ENCODE data around the gene ARMC9. TPM values are rescaled to one million over a fixed set of nuclear protein-coding genes. Genes with fewer than 3 reads are reported as not detected.
"Not testable (repeated sequence)": the region's sequence is repeated elsewhere in the genome, so short reads cannot be mapped to it uniquely, and the experiment has no call there.

Gene ARMC9
- total RNA-seq, 1 donor from 2014 or later: 11.9 TPM

DNA sequence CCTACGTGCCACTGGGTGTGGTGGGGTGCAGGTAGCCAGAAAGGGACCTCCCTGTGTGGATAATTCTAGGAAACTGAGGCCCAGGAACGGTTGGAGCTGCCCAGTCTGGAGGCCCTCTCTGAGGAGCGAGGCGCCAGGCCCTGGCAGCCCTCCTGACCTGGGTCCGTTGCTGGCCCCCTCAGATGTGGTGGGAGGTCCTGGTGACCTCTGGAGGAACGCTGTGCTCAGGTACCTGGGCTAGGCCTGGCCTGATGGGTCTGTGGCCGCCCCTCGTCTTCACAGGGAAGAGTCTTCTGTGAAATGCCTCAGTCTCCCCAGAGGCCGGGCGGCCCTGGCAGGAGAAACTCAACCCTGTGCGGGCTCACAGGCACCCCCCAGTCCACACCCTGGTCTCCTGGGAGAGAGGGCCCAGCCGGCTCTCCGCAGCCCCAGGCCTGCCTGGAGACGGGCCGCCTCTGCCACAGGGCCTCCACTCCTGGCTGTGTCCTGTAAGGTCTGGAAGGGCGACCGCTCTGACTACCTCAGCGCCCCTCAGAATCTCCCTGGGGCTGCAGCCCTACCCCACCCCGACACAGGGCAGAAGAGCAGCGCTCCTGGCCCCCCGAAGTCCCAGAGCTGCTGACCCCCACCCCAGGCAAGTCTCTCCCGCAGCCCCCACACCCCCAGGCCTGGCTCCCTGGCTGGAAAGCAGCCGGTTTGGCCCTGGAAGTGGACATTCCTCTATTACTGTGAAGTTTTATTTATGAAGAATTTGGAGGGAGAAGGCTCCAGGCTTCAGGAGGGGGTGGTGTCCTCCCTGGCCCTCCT is 200.8 kb downstream of the ARMC9 start:
- no peak for DNase-seq

DNA sequence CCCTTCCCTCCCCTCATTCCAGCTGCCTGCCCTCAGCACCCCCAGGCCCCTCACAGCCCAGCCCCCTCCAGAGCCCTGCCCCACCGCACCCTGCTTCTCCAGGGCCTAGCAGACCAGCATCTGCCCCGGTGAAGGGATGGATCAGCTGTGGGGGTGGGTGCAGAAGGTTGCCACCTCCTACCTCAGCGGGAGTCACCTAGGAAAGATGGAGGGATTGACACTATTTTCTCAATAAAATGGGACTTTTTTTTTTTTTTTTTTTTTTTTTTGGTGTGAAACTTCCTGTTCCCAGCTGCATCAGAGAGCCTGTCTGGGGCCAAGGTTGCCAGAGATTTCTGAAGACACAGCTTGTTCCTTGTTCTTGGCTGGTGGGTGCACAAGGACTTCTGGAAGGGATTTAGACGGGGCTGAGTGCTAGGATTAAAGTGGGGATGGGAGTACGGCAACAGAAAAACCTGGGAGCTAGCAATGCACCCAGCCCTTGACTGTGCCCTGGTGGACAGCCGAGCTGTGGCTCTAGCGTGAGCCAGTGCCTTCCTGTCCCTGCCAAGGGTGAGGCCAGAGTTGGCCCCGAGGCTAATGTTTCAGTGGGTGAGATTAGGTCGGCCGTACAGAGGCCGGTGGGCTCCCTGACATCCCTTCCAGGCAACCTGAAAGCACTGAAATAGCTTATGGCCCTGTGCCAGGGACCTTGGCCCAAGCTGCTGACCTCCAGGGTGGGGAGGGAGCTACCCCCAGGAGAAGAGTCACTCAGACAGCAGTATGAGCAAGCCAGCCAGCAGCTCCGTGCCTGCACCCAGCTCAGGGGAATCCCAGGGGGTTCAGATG is 201.6 kb downstream of the ARMC9 start:
- peak; percentile 35 for DNase-seq

DNA sequence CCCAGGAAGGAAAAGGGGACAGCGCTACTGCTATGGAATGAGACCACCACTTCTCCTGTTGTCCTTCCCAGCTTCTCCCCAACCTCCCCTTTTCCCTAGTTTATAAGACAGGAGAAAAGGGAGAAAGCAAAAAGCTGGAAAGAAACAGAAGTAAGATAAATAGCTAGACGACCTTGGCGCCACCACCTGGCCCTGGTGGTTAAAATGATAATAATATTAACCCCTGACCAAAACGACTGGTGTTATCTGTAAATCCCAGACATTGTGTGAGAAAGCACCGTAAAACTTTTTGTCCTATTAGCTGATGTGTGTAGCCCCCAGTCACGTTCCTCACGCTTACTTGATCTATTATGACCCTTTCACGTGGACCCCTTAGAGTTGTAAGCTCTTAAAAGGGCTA is 202.2 kb downstream of the ARMC9 start:
- not testable (repeated sequence) for DNase-seq

DNA sequence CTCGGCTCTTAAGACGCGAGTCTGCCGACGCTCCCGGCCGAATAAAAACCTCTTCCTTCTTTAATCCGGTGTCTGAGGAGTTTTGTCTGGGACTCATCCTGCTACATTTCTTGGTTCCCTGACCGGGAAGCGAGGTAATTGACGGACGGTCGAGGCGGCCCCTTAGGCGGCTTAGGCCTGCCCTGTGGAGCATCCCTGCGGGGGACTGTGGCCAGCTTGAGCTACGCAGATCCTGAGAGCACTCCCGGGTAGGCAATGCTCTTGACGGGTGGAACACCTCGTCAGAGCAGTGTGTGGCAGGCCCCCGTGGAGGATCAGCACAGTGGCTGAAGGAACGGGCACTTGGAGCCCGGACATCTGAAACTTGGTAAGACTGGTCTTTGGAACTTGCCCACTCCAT is 202.7 kb downstream of the ARMC9 start:
- not testable (repeated sequence) for DNase-seq

DNA sequence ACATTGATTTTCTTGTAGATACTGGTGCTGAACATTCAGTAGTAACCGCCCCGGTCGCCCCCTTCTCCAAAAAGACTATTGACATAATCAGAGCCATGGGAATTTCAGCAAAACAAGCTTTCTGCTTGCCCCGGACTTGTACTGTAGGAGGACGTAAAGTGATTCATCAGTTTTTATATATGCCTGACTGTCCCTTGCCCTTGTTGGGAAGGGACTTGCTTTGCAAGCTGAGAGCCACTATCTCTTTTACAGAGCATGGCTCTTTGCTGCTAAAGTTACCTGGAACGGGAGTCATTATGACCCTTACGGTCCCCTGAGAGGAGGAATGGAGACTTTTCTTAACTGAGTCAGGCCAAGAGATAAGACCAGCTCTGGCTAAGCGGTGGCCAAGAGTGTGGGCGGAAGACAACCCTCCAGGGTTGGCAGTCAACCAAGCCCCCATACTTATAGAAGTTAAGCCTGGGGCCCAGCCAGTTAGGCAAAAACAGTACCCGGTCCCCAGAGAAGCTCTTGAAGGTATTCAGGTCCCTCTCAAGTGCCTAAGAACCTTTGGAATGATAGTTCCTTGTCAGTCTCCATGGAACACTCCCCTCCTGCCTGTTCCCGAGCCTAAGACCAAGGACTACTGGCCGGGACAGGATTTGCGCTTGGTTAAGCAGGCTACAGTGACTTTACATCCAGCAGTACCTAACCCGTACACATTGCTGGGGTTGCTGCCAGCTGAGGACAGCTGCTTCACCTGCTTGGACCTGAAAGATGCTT is 205.2 kb downstream of the ARMC9 start:
- not testable (repeated sequence) for DNase-seq

DNA sequence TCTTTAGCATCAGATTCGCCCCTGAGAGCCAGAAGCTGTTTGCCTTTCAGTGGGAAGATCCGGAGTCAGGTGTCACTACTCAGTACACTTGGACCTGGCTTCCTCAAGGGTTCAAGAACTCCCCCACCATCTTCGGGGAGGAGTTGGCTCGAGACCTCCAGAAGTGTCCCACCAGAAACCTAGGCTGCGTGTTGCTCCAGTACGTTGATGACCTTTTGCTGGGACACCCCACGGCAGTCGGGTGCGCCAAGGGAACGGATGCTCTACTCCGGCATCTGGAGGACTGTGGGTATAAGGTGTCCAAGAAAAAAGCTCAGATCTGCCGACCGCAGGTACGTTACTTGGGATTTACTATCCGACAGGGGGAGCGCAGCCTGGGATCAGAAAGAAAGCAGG is 205.8 kb downstream of the ARMC9 start:
- not testable (repeated sequence) for DNase-seq

DNA sequence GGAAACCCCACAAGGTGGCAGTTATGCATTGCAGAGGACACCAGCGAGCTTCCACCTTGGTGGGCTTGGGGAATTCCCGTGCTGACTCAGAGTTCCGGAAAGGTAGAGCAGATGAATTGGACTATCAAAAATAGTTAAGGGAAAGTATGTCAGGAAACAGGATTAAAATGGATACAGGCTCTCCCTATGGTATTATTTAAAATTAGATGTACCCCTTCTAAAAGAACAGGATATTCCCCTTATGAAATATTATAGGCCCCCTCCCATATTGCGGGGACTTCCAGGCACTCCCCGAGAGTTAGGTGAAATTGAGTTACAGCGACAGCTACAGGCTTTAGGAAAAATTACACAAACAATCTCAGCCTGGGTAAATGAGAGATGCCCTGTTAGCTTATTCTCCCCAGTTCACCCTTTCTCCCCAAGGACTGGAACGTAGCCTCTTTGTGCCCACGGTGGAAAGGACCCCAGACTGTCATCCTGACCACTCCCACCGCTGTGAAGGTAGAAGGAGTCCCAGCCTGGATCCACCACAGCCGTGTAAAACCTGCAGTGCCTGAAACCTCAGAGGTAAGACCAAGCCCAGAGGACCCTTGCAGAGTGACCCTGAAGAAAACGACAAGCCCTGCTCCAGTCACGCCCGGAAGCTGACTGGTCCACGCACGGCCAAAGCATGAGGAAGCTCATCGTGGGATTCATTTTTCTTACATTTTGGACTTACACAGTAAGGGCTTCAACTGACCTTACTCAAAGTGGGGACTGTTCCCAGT is 207.4 kb downstream of the ARMC9 start:
- not testable (repeated sequence) for DNase-seq

DNA sequence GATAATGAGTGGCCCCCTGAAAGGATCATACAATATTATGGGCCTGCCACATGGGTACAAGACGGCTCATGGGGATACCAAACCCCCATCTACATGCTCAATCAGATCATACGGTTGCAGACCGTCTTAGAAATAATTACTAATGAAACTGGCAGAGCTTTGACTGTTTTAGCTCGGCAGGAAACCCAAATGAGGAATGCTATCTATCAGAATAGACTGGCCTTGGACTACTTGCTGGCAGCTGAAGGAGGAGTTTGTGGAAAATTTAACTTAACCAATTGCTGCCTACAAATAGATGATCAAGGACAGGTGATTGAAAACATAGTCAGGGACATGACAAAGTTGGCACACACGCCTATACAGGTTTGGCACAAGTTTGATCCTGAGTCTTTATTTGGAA is 209.3 kb downstream of the ARMC9 start:
- not testable (repeated sequence) for DNase-seq

DNA sequence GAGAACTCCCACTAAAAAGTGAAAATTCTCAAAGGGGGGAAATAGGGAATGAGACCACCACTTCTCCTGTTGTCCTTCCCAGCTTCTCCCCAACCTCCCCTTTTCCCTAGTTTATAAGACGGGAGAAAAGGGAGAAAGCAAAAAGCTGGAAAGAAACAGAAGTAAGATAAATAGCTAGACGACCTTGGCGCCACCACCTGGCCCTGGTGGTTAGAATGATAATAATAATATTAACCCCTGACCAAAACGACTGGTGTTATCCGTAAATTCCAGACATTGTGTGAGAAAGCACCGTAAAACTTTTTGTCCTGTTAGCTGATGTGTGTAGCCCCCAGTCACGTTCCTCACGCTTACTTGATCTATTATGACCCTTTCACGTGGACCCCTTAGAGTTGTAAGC is 209.9 kb downstream of the ARMC9 start:
- not testable (repeated sequence) for DNase-seq

DNA sequence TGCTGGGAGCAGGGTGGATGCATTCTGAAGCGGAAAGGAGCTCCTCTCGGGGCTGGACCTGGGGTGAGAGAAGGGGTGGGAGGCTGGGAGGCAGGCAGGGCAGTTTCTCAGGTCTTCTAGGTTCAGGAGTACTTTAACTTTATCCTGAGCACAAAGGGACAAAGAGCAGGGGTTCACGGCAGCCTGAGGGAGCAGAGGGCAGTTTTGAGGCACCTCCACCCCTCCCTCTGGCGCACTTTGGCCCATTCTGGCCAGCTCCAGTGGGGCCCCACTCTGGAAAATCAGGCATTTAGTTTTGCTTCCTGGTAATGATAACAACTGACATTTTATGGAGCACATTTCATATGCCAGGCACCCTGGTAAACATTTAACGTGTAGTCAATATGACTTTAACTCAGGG is 211.3 kb downstream of the ARMC9 start:
- no peak for DNase-seq

DNA sequence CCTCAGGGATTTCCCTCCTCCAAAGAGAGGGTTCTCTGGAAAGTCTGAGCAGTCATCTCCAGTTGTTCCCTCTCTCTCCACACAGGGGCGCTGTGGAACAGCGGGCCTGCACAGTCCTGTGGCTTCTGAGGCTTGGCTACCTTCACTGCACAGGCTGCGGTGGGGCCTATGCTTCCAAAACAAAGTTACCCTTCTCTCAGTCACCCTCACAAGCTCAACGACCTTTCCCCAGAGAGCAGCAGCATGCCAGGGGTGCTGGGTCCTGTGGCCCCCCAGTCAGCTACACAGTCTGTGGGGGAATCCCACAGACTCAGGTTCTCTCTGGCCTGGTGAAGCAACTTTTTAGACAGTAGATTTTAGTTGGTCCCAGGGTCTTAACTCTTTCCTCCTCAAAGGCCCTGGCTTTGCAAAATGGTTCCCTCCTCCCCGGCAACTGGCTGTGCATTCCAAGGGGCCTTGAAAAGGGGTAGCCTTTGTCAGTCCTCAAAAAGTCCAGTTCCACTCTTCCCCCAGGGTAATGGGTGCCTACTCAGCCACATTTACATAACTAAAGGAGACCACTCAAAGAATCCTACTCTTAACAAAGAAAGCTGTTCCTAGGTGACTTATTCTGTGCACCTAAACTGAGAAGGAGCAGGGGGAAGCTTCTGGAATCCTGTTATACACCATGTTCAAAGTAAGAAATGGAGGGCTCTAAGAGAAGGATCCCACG is 212.0 kb downstream of the ARMC9 start:
- no peak for DNase-seq

DNA sequence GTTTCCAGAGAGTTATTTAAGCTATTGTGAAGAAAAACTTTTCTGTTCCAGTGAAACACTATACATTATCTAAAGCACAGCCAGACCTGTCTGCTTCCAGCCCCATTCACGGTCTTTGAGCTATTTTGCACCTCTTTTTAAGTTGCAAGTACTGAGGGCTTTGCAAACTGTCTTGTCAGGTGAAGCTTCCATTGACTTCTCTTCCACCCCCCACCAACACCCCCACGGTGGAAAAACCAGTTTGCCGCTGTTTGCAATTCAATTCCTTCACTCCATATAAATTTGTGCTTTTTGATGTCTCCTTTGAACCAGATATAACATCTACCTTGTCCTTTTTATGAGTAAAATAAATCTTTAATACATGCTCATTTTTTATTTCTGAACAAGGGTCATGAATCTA is 212.8 kb downstream of the ARMC9 start:
- DNase-seq: no peak

DNA sequence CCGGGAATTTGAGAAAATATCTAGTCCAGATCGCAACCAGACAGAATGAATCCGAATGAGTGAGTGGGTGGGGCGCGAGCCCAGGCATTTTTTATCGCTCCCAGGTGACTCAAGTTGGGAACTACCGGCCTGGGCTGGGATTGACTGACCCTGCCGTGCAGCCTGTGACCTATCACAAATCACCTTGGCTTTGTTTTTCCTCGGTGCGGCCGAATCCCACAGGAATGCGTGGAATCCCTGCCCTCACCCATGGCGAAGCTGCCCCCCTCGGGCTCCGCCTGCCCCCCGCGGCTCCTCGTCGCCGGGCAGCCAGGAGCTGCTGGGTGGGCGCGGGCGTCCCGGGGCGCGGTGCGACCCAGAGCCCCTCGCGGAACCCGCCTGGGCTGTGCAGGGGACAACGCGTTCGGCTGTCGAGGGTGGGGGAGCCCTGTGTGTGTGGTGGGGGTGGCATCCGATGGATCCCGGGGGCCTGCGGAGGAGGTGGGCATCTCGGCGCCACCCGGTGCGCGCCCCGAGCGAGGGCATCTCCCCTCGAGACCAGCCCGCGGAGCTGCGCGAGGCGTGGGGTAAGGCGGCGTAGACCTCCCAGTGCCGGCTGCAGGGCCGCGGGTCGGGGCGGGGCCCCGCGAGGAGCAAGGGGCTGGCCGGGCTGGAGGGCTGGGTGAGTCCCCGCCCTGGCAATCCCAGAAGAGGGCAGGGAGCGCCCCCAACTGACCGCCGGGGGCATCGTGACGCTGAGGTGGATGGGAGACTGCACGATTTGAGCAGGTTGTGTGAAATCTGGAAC is 213.6 kb downstream of the ARMC9 start:
- peak; percentile 91 for DNase-seq

DNA sequence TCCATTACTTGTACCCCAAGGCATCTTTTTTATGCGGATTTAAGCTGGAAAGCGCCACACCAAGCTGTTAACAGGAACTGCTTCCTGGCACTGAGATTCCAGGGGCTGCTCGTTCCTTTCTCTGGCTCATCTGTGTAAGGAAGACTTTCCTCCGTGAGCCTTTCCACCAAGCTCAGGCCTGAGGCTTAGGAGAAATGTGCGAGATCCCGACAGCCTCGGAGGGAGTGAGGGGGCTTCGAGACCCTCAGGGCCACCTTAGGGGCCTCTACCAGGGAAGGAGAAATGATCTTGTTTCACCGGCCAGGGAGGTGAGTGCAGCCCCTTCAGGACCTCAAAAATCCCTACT is 214.2 kb downstream of the ARMC9 start:
- DNase-seq: no peak

DNA sequence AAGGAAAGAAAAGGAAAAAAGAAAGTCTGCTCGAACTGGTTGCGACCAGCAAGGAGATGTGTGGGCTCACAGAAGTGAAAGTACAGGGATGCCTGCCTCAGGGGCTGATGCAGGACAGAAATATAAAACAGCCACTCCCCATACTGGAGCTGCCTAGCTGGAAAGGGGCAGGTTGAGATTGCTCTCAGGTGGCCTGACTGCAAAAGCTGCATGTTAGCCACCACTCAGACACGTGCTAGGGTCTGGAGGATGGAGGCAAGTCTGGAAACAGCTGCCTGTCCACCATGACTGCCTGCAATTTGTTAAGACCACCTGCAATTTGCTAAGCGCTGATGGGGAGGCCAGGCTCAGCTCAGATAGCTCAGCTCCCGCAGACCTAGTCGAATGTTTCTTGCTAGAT is 215.0 kb downstream of the ARMC9 start:
- DNase-seq: no peak

DNA sequence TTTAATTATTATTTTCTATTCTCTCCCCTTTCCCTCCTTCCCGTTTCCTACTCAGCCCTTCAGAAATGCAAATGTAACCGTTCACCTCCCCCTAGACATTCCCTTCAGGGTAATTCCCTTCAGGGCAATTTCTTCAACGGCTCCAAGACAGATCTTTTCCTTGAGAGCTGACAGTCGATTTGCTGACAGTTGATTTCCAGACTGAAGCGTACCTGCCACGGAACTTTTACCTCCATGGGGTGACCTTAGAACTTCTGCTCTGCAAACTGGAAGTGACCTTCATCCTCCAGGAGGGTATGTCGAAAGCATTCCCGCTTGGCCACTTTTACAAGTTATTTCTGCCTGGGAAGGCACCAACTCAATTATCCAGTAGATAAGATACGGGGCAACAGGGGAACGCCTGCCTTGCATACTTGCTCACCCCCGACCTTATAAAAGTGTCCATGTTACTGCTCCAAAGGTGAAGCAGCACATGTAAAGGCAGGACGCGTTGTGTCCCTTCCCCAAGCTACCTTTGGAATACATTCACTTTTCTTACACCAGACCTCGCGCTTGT is 215.6 kb downstream of the ARMC9 start:
- no peak for DNase-seq

DNA sequence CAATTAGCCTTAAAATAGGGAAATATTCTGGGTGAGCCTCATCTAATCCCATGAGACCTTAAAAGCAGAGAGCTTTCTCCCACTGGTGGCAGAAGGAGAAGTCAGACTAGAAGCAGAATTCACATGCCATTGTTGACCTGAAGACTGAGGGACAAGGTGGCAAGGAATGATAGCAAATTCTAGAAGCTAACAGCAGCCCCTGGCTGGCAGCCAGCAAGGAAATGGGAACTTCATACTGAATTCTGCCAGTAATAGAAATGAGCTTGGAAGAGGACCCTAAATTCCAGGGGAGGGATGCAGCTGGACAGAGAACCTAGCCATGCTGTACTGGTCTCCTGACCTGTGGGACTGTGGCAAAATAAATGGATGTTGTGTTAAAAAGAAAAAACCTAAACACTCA is 216.6 kb downstream of the ARMC9 start:
- DNase-seq: no peak

DNA sequence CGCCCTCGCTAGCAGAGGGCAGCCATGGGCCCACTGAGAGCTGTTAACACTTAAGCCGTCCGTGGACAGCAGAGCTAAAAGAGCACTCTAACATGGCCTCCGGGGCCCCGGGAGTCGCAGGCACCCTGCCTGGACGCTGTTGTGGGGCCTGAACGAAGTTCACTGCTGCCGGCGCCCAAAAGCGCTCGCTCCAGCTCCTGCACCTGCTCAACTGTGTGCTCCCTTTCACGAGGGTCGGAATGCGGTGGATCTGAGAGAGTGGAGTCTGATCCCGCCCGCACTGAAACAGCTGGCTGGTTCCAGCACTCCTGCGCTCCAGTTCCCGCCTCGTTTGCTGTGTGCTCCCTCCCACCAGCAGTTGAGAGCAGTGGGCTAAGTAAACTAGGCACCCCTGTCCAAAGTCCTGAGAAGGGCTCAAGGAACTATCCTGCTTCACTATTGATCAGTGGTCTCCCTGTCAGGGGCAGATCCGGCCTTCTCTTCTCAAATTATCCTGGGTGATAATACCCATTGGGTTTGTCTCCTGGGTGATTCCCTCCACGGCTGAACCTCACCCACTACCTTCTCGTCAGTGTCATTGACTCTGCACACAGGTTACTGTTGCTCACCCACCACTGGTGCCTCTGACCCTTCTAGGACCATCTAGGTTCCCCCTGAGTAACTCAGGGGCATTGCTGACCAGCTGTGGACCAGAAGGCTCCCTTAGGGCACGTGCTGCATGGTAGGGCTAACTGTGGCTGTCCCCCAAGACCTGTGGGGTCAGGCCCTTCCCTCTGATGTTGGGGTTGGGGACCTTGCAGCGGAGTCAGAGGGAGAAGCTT is 220.6 kb downstream of the ARMC9 start:
- DNase-seq: no peak

DNA sequence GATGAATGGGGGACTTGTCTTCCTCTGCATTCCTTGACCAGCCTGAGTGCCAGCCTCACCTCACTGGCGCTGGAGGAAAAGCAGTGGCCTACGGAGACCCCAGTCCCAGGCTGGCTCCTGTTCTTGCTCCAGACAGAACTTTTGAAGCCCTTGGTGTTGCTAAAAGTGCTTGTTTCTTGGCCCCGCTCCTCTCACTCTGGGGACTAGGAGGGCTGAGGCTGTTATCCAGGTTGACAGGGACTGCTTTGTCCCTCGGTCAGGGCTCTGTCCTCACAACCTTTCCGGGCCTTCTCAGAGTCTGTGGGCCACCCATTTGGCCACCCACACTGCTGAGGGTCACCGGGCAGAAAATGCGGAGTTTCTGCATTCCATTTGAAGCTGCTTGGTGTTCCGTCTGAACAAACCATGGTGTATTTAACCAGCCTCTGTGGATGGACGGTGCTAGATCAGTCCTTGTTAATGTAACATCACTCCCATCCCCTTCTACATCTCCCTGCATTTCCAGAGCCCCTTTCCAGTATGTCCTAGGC is 222.7 kb downstream of the ARMC9 start:
- DNase-seq: no peak
